ENCODE results near the gene UBA52.

The UBA52 gene

GRCh38 chr19:18620902-18621301, 49.2 kb downstream of the UBA52 start:
- H3K9me2 ChIP-seq (replicated peaks; ENCODE audit: control insufficient read depth, low read length), result no peaks in the 10 kb centered on the region
- no peaks in the 10 kb centered on the region for H4K20me1 ChIP-seq (ENCODE audit: control insufficient read depth, insufficient read depth, low read depth, low read length)
- H3F3A ChIP-seq (ENCODE audit: control insufficient read depth, insufficient read depth), result peaks cover 8% of the 10 kb centered on the region
- no peak for TF ChIP-seq EZH2phosphoT487 (IDR thresholded peaks at IDR 0.05; ENCODE audit: borderline replicate concordance, low read length)
- no peak for TF ChIP-seq CTCF (IDR thresholded peaks at IDR 0.05; ENCODE audit: low read depth, low read length, poor library complexity, severe bottlenecking)
- peak overlapping the region; percentile 59 for H3K4me2 ChIP-seq (ENCODE audit: low read length)
- H3K27ac ChIP-seq (ENCODE audit: low read depth, low read length), result peak overlapping the region; percentile 53
- H3K36me3 ChIP-seq (ENCODE audit: control insufficient read depth, low read length), result no peaks in the 10 kb centered on the region
- peaks cover 2% of the 10 kb centered on the region; the same call in 1 of the 2 replicates for H3K27me3 ChIP-seq (ENCODE audit: control insufficient read depth, low read length)
- peaks cover 28% of the 10 kb centered on the region for H3K4me1 ChIP-seq (ENCODE audit: control insufficient read depth, low read length)
- peak overlapping the region; percentile 42 for H3K4me3 ChIP-seq (ENCODE audit: low read length)
- no peaks in the 10 kb centered on the region for H3K9me3 ChIP-seq (ENCODE audit: control insufficient read depth, insufficient read depth, low read length)
- H3K79me2 ChIP-seq (ENCODE audit: control insufficient read depth, low read length), result no peaks in the 10 kb centered on the region

DNA sequence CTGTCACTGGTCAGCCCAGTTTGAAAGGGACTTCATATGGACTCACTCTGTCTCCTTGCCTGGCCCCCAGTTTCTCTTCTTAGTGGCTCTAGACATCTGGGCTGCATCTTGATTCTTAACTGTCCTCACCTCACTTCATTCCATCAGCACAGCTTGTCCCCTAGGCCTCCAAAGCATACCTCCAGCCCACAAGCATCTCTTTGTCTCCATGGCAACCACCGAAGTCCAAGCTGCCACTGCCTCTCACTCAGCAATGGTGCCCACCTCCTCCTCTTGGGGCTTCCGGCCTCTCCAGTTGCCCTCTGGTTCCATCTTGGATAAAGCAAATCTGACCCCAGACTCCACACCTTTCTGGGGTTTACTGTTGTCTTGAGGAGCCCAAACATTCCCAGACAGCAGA, 55.2 kb downstream of the UBA52 start:
- Histone ChIP-seq H4K20me1 (ENCODE audit: control insufficient read depth, insufficient read depth, low read depth, low read length) (no peaks in the 10 kb centered on the region), H3K4me2 (ENCODE audit: low read length) (no peak overlapping the region), H3K27me3 (ENCODE audit: control insufficient read depth, low read length) (no peaks in the 10 kb centered on the region), H3K79me2 (ENCODE audit: control insufficient read depth, low read length) (no peaks in the 10 kb centered on the region), H3F3A (ENCODE audit: control insufficient read depth, insufficient read depth) (0 out of 2 replicates have a peak, but pooled peaks cover 3% of the 10 kb centered on the region), H3K9me2 (replicated peaks; ENCODE audit: control insufficient read depth, low read length) (no peaks in the 10 kb centered on the region), H3K9me3 (ENCODE audit: control insufficient read depth, insufficient read depth, low read length) (no peaks in the 10 kb centered on the region), H3K27ac (ENCODE audit: low read depth, low read length) (no peak overlapping the region), H3K36me3 (ENCODE audit: control insufficient read depth, low read length) (no peaks in the 10 kb centered on the region), H3K4me3 (ENCODE audit: low read length) (no peak overlapping the region), H3K4me1 (ENCODE audit: control insufficient read depth, low read length) (peaks cover 10% of the 10 kb centered on the region)
- no peak for TF ChIP-seq EZH2phosphoT487 (IDR thresholded peaks at IDR 0.05; ENCODE audit: borderline replicate concordance, low read length)
- no peak for TF ChIP-seq CTCF (IDR thresholded peaks at IDR 0.05; ENCODE audit: low read depth, low read length, poor library complexity, severe bottlenecking)
